IPS-NIHi7 (cell line): ENCODE measurements around the gene E2F1.
A peak's percentile ranks its signal among the peaks of the same experiment; 100 is the strongest.

ENCODE experiments used
- DNase-seq: peaks from one replicate; pipeline ENCODE4 v3.0.0; 2012; ENCODE audit warnings: mixed read lengths; ENCODE audit errors: extremely low spot score

E2F1 gene, protein sequence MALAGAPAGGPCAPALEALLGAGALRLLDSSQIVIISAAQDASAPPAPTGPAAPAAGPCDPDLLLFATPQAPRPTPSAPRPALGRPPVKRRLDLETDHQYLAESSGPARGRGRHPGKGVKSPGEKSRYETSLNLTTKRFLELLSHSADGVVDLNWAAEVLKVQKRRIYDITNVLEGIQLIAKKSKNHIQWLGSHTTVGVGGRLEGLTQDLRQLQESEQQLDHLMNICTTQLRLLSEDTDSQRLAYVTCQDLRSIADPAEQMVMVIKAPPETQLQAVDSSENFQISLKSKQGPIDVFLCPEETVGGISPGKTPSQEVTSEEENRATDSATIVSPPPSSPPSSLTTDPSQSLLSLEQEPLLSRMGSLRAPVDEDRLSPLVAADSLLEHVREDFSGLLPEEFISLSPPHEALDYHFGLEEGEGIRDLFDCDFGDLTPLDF

DNA sequence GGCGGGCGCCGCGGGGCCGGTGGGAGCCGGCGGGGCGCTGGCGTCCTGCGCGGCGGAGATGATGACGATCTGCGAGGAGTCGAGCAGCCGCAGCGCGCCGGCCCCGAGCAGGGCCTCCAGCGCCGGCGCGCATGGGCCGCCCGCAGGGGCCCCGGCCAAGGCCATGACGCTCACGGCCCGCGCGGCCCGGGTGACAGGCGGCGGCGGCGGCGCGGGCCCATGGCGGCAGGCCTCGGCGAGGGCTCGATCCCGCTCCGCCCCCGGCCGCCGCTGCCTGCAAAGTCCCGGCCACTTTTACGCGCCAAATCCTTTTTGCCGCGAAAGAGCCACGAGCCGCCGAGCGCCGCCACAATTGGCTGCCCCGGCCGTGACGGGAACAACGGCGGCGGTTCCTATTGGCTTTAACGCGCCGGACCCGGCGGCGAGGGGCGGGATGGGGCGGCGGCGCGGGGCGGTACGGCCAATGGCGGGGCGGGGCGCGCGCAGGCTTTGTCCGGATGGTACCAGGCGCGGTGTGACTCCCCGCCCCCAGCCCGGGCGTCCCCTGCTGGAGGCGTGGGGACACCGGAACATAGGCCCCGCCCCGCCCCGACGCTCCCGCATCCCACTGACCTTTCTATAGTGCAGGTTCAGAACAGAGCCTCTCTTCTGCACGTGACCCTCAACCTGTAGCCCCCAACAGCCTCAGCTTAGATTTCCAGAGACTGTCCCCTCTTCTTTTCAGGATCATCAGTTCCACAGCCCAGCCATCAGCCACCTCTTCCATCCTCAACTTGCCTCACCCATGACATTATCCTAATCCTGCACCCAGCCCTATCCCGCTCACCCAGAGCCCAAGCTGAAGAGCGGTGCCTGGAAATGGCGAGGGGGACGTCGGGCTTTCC lies at the start of gene E2F1:
Gene E2F1, minus strand, starts transcription at position 286 of the 884 bp plus-strand sequence. Its CDS starts 121 bp downstream, at position 165.
- DNase-seq = peak; percentile 100

DNA sequence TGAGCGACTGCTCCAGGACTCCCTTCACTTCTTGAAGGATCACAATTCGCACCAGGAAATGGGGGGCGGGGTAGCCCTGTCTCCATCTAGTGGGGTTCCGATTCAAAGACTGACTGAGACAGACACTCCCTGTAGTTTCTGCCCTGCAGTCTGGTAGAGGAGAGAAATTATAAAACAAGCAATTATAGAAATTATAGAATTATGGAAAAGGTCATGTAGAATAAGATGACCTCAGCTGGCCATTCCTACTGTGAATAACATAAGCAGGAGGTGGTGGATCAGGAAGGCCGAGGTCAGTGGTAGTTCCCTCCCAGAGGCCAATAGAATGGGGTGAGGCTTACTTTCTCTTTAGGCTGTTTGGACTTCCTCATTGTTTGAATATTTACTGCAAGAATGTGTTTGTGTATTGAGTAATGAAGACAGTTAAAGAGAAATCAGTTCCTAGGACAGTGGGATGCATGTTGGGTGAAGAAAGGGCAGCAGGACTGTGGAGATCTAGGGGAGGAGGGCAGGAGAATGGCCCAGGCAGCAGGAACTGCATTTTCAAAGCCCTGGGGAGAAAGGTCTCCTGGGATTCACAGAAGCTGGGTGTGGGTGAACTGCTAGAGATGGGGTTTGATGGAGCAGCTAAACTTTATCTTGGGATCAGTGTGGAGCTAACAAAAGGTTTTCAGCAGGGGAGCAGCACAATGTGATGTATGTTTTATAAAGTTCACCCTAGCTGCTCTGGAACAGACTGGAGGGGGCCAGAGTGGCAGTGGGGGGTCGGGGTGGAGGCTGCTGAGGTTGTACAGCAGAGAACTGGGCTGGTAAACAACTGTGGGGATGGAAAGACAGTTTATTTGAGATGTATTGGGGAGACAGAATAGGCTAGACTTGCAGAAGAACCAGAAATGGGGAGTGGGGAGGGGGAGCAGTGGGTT lies 47.7 kb upstream of the E2F1 start:
- DNase-seq = no peak

DNA sequence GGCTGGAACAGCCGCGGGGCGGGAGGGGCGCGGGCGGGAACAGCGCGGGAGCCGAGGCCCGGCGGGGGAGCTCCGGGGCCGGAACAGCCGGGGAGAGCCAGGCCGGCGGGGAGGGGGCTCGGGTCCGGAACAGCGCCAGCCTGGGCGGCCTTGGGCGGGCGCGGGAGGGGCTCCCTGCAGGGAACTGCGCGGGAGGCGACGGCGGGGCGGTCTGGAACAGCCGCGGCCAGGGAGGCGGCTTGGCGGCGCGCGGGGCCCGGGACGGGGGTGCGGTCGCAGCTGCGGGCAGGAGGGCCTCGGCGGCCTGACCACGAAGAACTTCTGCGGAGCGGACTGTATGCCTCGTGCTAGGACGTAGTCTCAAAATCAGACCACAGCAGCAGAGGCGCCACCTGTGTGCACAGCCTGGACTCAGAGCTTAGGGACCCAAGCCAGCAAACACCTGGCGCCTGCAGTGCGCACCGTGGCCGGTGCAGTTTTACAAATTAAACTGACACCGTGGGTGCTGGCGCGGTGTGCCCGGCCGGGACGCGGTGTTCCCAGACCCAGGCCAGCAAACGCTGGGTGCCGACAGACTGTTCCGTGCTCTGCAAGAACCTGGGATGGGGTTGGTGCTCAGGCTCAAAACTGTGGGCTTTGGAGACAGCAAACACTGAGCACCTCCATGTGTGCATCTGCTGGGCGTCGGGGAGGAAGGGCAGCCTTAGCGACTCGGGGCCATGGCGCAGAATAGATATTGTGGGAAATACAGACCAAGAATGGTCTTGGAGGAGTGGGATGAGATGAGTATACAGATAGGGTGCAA lies 46.2 kb upstream of the E2F1 start:
- no peak for DNase-seq

DNA sequence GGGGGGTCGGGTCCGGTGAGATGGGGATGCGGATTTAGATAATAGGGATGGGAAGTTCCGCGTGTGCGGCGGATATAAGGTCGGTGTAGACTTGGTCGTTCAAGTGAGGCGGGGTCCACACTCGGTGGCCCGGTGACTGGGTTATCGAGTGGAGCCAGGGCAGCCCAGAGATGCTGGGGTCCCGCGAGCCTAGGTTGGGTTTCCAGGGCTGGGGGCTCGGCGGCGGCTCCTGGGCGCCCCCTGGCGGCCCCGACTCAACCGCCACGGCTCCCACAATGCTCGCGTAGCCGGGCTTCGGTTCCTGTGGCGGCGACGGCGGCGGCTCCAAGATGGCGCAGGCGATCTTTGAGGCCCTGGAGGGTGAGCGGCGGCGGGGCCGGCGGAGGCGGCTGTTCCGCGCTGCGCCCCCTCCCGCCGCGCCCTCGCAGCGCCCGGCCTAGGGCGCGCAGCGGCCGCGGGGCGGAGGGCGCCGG lies 45.5 kb upstream of the E2F1 start, which contains the start of gene ZNF341:
Gene ZNF341, plus strand, starts transcription at position 304 of the 473 bp plus-strand sequence. Its CDS starts 26 bp downstream, at position 330.
- peak; percentile 85 for DNase-seq

DNA sequence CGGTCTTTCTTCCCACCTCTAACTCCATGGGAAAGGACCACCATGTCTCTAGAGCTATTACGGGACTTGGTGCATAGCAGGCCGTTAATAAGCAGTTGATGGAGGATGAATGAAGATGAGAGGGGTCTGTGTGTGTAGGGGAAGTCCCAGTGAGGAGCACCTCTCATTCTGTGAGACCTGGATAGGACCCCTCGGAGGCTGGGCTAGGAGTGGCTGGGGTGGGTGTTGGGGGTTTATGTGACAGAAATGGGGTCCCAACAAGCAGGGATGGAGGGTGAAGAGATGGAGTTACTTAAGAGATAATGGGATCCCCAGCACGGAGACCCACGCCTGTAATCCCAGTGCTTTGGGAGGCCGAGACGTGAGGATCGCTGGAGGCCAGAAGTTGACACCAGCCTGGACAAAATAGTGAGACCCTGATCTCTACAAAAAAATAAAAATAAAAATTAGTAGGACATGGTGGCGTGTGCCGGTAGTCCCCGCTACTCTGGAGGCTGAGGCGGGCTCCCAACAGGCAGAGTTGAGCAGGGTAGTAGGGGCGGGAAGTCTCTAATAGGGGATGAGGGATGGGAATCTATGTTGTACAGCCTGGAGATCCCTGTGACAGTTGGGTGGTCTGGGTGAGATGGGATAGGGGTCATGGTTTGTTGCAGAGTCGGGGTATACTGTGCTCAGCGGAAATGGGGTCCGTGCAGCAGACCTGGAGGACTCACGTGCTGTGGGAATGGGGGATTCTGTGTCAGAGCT lies 44.9 kb upstream of the E2F1 start:
- no peak for DNase-seq

DNA sequence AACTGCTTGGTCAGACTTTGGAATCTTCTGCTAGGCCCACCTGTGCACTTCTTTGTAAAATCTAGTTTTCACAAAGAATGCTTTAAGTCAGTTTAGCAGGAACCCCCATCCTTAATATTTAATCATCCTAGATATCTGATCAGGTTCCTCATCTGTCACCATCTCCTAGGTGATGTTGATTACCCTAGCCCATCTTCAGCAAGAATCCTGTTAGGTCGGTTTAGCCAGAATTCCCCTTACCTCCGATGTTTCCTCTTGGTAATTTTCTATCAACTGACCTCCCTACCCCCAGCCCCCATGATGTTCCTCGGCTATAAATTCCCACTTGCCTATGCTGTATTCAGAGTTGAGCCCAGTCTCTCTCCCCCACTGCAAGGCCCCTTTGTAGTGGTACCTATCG lies 42.9 kb upstream of the E2F1 start:
- DNase-seq = no peak

DNA sequence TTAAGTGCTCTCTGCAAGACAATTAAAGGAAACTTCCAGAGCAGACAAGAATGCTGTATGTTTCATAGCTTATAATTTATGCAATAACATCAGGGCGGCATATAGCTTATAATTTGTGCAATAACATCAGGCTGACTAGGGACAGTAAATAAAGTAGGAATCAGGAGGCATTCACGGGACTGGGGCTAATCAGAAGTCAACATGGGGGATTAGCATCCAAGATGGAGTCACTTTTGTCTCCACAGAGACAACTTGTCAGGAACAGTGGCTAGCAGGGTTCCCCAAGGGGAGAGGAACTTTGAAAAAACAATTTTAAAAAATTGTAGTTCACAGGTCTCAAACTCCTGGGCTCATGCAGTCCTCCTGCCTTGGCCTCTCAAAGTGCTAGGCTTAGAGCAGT lies 42.3 kb upstream of the E2F1 start:
- DNase-seq = no peak

DNA sequence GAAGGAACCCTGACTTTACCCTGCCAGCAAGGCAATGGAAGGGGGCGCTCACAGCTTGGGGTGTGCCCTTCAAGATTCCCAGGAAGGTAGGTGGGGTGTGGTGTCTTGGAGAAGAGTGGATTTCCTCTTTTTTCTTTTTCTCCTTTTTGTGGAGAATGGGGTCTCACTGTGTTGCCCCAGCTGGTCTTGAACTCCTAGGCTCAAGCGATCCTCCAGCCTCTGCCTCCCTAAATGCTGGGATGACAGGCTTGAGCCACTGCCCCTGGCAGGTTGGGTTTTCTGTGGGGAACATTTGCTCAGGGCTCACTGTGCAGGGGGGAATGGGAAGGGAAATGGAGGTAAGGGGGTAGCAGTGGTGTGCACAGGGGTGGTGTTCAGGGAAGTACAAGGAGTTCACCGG lies 41.6 kb upstream of the E2F1 start:
- DNase-seq = no peak

DNA sequence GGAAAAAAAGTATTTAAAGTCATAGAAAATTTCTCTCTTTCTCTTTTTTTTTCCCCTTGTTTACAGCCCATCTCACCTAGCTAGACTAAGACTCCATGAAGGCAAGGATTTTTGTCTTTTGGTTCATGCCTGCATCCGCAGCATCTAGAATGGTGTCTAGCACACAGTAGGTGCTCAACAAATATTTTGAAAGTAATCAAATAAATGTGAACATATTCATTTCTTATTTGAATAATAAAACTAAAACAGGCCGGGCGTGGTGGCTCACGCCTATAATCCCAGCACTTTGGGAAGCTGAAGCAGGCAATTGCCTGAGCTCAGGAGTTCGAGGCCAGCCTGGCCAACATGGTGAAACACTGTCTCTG lies 40.9 kb upstream of the E2F1 start:
- no peak for DNase-seq

DNA sequence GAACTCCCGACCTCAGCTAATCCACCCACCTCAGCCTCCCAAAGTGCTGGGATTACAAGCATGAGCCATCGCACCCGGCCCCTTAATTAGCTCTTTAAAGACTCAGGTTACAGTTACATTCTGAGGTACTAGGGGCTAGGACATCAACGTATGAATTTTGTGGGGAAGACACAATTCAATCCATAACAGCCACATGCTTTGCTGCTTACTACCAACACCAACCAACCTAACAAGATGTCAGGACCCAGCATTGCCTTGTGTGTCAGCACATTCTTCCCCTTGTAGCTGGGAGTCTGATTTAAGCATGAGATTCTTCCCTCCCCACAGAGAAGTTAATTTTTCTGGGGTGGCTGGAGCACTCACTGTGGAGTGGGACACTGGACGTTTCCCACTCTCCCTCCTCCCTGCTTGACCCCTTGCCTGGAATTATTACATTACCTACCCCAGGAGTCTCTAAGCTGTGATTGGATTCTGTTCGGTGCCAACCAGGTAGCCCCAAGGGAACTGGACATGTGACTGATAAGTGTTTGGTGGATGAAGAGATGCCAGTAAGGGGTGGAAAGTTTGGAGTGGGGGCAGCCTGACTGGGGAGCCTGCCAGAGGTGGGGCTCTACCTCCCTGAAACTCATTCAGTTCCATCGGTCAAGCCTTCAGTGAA lies 39.6 kb upstream of the E2F1 start:
- DNase-seq = no peak

DNA sequence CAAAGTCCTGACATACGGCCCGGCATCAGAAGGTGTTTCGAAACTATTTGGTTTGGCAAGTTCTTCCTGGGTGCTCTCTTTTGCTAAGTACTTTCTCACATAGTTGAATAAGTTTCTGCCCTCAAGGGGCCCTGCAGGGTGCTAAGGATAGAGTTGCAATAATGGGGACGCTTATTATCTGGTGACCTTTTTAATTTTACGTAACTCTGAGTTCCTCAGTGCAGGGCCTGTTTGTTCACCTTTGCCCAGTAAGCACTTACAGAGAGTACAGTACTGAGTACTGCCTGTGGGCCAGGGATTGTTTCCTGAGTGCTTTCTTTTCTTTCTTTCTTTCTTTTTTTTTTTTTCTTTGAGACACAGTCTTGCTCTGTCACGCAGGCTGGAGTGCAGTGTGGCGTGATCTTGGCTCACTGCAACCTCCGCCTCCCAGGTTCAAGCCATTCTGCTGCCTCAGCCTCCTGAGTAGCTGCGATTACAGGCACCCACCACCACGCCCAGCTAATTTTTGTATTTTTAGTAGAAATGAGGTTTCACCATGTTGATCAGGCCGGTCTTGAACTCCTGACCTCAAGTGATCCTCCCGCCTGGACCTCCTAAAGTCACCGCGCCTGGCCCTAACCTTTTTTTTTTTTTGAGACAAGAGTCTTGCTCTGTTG lies 38.4 kb upstream of the E2F1 start:
- DNase-seq = no peak

DNA sequence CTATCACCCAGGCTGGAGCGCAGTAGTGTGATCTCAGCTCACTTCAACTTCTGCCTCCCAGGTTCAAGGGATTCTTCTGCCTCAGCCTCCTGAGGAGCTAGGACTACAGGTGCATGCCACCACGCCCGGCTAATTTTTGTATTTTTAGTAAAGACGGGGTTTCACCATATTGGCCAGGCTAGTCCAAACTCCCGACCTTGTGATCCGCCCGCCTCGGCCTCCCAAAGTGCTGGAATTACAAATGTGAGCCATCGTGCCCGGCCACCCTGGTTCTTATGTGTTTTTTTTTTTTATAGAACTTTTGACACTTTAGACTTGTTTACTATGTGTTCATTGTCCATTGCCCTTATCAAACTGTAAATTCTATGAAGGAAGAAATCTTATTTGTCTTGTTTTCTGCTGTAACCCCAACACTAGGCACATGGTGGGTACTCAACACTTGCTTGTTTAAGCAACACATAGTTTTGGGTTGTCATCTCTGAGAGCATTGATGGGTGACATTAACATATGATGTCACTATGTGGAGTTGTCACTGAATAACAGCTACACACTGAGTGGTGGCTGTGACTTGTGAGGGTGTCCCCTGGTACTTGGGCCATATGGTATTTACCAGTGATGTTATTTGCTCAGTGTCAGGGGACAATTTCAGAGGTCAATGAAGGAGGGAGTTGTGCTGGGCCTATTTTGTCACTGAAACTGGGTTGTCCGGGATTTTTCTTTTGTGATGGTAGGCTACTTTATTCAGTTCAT lies 35.4 kb upstream of the E2F1 start:
- DNase-seq = no peak

DNA sequence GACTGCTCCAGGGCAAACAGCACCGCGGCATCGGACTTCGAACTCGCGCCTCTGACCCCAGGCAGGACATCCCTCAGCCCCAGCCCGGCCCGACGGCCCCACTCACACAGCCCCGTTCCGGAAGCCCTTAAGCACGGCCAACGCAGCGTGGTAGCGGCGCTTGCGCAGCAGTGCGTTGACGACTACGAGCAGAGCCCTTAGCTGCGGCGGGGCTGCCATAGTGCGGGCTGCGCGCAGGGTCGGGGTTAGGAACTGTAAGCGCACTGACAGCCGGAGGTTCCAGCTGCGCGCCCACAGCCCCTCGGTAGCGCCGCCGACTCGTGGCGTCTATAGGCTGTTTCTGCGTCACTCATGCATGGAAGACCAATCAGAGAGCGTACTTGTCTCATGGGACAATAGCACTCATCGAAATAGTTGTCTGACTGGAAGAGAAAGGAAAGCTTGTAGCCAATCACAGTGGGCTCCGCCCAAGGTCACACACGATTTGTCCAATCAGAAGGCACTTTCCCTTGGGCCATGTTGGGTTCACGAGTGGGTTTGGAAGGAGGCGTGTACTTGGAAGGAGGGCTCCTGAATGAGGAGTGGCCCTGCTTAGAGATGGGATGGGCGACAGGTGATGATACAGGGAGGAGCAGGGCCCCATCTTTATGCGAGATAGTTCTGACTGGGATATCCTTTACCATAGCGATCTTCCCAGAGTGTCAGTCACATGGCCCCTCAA lies 34.0 kb upstream of the E2F1 start, which contains the start of gene PXMP4:
Gene PXMP4, minus strand, starts transcription at position 322 of the 721 bp plus-strand sequence. Its CDS starts 103 bp downstream, at position 219.
- peak; percentile 97 for DNase-seq

DNA sequence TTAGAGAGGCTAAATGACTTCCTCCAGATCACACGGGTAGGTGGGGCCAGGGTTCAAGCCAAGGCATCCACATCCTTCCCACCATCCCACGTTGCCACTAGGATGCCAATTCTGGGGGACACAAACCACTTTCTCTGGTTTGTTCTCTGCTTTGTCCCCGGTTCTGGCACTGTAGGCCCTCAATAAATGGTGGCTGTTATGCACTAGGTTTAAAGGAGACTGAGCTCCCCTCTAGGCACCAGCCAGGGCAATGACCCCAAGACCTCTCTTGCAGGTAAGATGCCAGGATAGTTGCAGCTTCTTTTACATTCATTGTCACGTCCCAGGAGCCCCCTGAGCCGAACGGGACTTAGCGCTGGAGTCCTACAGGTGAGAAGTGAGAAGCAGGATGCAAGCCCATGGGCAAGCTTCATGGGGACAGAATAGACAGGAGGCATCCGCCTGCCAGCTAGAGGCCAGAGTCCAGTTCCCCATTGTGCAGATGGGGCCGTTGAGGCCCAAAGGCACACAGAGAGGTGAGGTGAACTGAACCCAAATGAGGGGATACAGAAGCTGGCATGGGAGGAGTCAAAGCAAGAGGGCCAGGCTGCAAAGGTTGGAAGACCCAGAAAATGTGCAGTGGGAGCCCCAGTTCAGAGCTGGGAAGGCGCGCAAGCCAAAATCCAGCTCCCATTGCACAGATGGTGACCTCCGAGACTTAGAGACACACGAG lies 33.2 kb upstream of the E2F1 start:
- DNase-seq = no peak

DNA sequence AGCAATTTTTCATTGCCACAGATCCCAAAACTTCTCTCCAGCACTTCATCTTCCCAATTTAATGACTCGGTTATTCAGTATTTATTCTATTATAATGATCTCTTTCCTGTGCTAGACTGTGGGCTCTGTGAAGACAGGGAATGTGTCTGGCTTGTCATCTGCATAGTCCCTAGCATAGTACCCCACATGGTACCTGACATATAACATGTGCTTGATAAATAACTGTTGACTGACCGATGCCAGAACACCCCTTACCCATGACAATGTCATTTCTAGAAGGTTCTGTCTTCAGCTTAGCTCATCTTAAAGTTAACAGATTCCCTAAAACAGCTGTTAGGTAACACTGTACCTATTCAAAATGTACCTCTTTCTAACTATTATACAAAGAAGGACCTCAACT lies 30.3 kb upstream of the E2F1 start:
- DNase-seq = no peak

DNA sequence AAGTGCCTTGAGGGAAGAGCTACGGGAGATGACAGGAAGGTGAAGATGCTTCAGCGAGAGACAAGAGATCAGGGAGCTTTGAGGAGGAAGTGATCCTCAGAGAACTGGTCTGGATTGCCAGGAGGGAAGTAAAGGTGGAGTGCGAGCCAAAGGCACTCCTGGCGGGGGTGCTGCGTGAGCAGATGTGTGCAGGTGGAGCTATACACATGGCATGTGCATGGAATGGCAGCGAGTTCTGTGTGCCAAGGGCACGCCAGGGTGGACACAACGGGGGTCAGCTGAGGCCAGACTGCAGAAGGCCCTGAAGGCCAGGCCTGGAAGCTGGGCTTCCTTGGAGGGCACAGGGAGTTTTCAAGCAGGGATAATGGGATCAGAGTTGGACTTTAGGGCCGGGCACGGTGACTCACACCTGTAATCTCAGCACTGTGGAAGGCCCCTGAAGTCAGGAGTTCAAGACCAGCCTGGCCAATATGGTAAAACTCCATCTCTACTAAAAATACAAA lies 27.7 kb upstream of the E2F1 start:
- DNase-seq = no peak

DNA sequence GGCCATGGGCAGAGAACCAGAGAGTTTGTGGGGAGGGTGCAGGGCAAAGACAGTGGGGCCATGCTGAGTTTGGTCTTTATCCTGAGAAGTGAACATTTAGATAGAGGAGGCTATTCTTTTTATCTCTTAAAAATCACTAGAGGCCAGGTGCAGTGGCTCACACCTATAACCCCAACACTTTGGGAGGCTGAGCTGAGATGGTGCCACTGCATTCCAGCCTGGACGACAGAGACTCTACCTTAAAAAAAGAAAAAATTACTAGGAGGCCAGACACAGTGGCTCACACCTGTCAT lies 25.2 kb upstream of the E2F1 start:
- no peak for DNase-seq
